Colonic mucosa (tissue), 4 donors: ENCODE data around the gene CRY1. TPM values are rescaled to one million over a fixed set of nuclear protein-coding genes. Genes with fewer than 3 reads are reported as not detected.

Experiments used
- DNase-seq: peaks from one replicate; pipeline ENCODE4 v3.0.0-alpha.2; 2020
- H3K27ac ChIP-seq: fragments of 200-600 bp; one replicate; pipeline ENCODE4 v1.8.0; 2021
- H3K27me3 ChIP-seq: fragments of 200-600 bp; one replicate; pipeline ENCODE4 v1.8.0; 2021
- H3K36me3 ChIP-seq: fragments of 200-600 bp; one replicate; pipeline ENCODE4 v1.8.0; 2021
- H3K4me1 ChIP-seq: fragments of 200-600 bp; one replicate; pipeline ENCODE4 v1.8.0; 2021; ENCODE audit warnings: mild to moderate bottlenecking
- H3K4me3 ChIP-seq: fragments of 200-600 bp; one replicate; pipeline ENCODE4 v1.8.0; 2021
- H3K9ac ChIP-seq, 2 donors: one replicate each; pipeline ENCODE4 v1.7.0; 2013; ENCODE audit warnings: control low read depth in 2 of 2, low read depth in 2 of 2, low read length in 2 of 2
- H3K9me3 ChIP-seq: fragments of 200-600 bp; one replicate; pipeline ENCODE4 v1.8.0; 2021
- CTCF ChIP-seq: fragments of 200-600 bp; IDR thresholded peaks from one replicate; pipeline ENCODE4 v1.8.0; 2022; ENCODE audit warnings: antibody characterized with exemption, mild to moderate bottlenecking
- intact Hi-C: fragments of 100-400 bp; cut with DNase I; formaldehyde crosslinking; loops from one replicate; pipeline ENCODE4 v1.14.1; 2022
- total RNA-seq, 2 donors: library from RNA; stranded (reverse); fragmentation: NEBNext Ultra II Directional in 1 of 2; extraction: Animal tissue kit (Norgen Biotek cat#: 25700) in 1 of 2; gene quantifications; one replicate each; pipeline ENCODE4 v1.2.1, GENCODE V29; 2021
- donor health status: healthy.
- donor health status: DM: no; HTN: no; CAD: no.
- donor health status: DM: no; HTN: no; CAD: no.

CRY1 gene
- 10 to 100 TPM; 14.2 to 22.5 TPM for total RNA-seq

- intact Hi-C loops: loop anchor here (5.0 kb wide), 1 partner anchor 791 kb away; the partner anchor contains the start of gene TCP11L2
Measured at GRCh38 chr12:107093417-107094182, at the start of gene CRY1. Gene CRY1, minus strand, starts transcription at chr12:107093549. Its CDS starts 588 bp downstream, at chr12:107092961.

GRCh38 chr12:107139787-107140186 is 46.4 kb upstream of the CRY1 start:
- Histone ChIP-seq H3K4me3 (no peak overlapping the region), H3K27me3 (no peaks in the 10 kb centered on the region), H3K9me3 (no peaks in the 10 kb centered on the region), H3K27ac (no peak overlapping the region), H3K9ac (no peak overlapping the region), H3K4me1 (no peaks in the 10 kb centered on the region), H3K36me3 (no peaks in the 10 kb centered on the region)
- no peak for TF ChIP-seq CTCF
- intact Hi-C loops: no loop called here
- DNase-seq: no peak

More at GRCh38 chr12:107093417-107094182, at the start of gene CRY1:
- no peak for TF ChIP-seq CTCF
- H3K9ac ChIP-seq: peak within 1 kb of the TSS; percentile 86 to 89
- H3K27ac ChIP-seq: peak within 1 kb of the TSS; percentile 89
- H3K36me3 ChIP-seq: no peaks in the 10 kb centered on the region
- H3K27me3 ChIP-seq: no peaks in the 10 kb centered on the region
- peak within 1 kb of the TSS; percentile 76 for H3K4me3 ChIP-seq
- H3K9me3 ChIP-seq: no peaks in the 10 kb centered on the region
- peak; percentile 96 for DNase-seq
- peaks cover 4% of the 10 kb centered on the region for H3K4me1 ChIP-seq

- no peak for DNase-seq
- TF ChIP-seq CTCF: no peak
- Histone ChIP-seq H3K9me3 (no peaks in the 10 kb centered on the region), H3K27me3 (no peaks in the 10 kb centered on the region), H3K4me1 (no peaks in the 10 kb centered on the region), H3K27ac (no peak overlapping the region), H3K9ac (no peak overlapping the region), H3K36me3 (no peaks in the 10 kb centered on the region), H3K4me3 (no peak overlapping the region)
- intact Hi-C loops: no loop called here
Measured at GRCh38 chr12:107138990-107139389, 45.6 kb upstream of the CRY1 start.

GRCh38 chr12:107135177-107135576 is 41.8 kb upstream of the CRY1 start:
- no peaks in the 10 kb centered on the region for H3K4me1 ChIP-seq
- H3K36me3 ChIP-seq: no peaks in the 10 kb centered on the region
- intact Hi-C loops: no loop called here
- no peak overlapping the region for H3K4me3 ChIP-seq
- no peak for DNase-seq
- H3K27ac ChIP-seq: no peak overlapping the region
- no peak for TF ChIP-seq CTCF
- no peaks in the 10 kb centered on the region for H3K27me3 ChIP-seq
- no peak overlapping the region for H3K9ac ChIP-seq
- H3K9me3 ChIP-seq: no peaks in the 10 kb centered on the region

GRCh38 chr12:107134558-107134957 is 41.2 kb upstream of the CRY1 start:
- DNase-seq: no peak
- Histone ChIP-seq H3K9me3 (no peaks in the 10 kb centered on the region), H3K36me3 (no peaks in the 10 kb centered on the region), H3K27me3 (no peaks in the 10 kb centered on the region), H3K27ac (no peak overlapping the region), H3K4me1 (no peaks in the 10 kb centered on the region), H3K4me3 (no peak overlapping the region), H3K9ac (no peak overlapping the region)
- no peak for TF ChIP-seq CTCF
- intact Hi-C loops: loop anchor here (5.0 kb wide), 1 partner anchor 268 kb away; no protein-coding TSS in a partner anchor
